Endometrial microvascular endothelial cells (primary cell): ENCODE measurements around the gene RPS6KA2. TPM values are rescaled to one million over a fixed set of nuclear protein-coding genes. Genes with fewer than 3 reads are reported as not detected.

Experiments used
- in situ Hi-C: cut with HindIII; loops from 2 replicates; pipeline ENCODE4 v1.10.0; 2017; ENCODE audit warnings: low sequenced_read_pairs, low pct_unique_long_range_greater_than_20kb; ENCODE audit errors: inconsistent ontology term
- total RNA-seq: library from RNA; depleted of rRNA; stranded (reverse); fragments of >200 nt; gene quantifications from one replicate; pipeline ENCODE4 v1.2.3, GENCODE V29; 2015; ENCODE audit errors: inconsistent ontology term

RPS6KA2 gene
- total RNA-seq, 1 donor from 2014 or later, result 35.5 TPM

GRCh38 chr6:166566026-166567011 lies 60.7 kb downstream of the RPS6KA2 start:
- in situ Hi-C loops, result no loop called here

- in situ Hi-C loops, result no loop called here
Observed at GRCh38 chr6:166565084-166565967, 61.7 kb downstream of the RPS6KA2 start.

- in situ Hi-C loops, result no loop called here
Observed at GRCh38 chr6:166563805-166564204, 63.2 kb downstream of the RPS6KA2 start.

GRCh38 chr6:166563200-166563599 lies 63.9 kb downstream of the RPS6KA2 start:
- in situ Hi-C loops, result no loop called here

- in situ Hi-C loops, result no loop called here
Observed at GRCh38 chr6:166562726-166563125, 64.3 kb downstream of the RPS6KA2 start.

- in situ Hi-C loops, result no loop called here
Observed at GRCh38 chr6:166561771-166562359, 65.2 kb downstream of the RPS6KA2 start.

GRCh38 chr6:166560222-166560621 lies 66.8 kb downstream of the RPS6KA2 start:
- in situ Hi-C loops, result no loop called here

GRCh38 chr6:166559662-166560061 lies 67.4 kb downstream of the RPS6KA2 start:
- in situ Hi-C loops, result no loop called here

GRCh38 chr6:166559211-166559610 lies 67.8 kb downstream of the RPS6KA2 start:
- in situ Hi-C loops, result no loop called here

GRCh38 chr6:166558156-166559005 lies 68.7 kb downstream of the RPS6KA2 start:
- in situ Hi-C loops, result no loop called here

- in situ Hi-C loops, result no loop called here
Observed at GRCh38 chr6:166556863-166557322, 70.2 kb downstream of the RPS6KA2 start.

- in situ Hi-C loops, result no loop called here
Observed at GRCh38 chr6:166556336-166556735, 70.7 kb downstream of the RPS6KA2 start.

GRCh38 chr6:166555086-166555485 lies 72.0 kb downstream of the RPS6KA2 start:
- in situ Hi-C loops, result no loop called here

- in situ Hi-C loops, result no loop called here
Observed at GRCh38 chr6:166554316-166554715, 72.7 kb downstream of the RPS6KA2 start.

- in situ Hi-C loops, result no loop called here
Observed at GRCh38 chr6:166553563-166554271, 73.3 kb downstream of the RPS6KA2 start.

- in situ Hi-C loops, result no loop called here
Observed at GRCh38 chr6:166552600-166552999, 74.5 kb downstream of the RPS6KA2 start.

GRCh38 chr6:166551754-166552495 lies 75.1 kb downstream of the RPS6KA2 start:
- in situ Hi-C loops, result no loop called here
